Dermis microvascular lymphatic vessel endothelial cell (primary cell): ENCODE data around the gene TRAPPC13. TPM values are rescaled to one million over a fixed set of nuclear protein-coding genes. Genes with fewer than 3 reads are reported as not detected.
"Not testable (repeated sequence)": the region's sequence is repeated elsewhere in the genome, so short reads cannot be mapped to it uniquely, and the experiment has no call there.

Source experiments
- DNase-seq, 2 donors: peaks; one replicate each; pipeline versions ENCODE4 v3.0.0 to v3.0.0-alpha.2; 2010; ENCODE audit warnings: low read depth in 2 of 2
- total RNA-seq: library from RNA; depleted of rRNA; stranded (reverse); fragments of >200 nt; gene quantifications from 2 replicates; pipeline ENCODE4 v1.2.1, GENCODE V29; 2014

TRAPPC13 gene
- total RNA-seq, 1 donor from 2014 or later: 21.1 TPM

DNA sequence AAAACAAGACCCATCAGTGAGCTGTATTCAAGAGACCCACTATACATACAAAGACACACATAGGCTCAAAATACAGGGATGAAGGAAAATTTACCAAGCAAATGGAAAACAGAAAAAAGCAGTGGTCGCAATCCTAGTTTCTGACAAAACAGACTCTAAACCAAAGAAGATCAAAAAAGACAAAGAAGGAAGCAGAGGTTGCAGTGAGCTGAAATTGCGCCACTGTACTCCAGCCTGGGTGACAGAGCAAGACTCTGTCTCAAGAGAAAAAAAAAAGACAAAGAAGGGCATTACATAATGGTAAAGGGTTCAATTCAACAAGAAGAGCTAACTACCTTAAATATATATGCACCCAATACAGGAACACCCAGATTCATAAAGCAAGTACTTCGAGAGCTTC is 51.2 kb downstream of the TRAPPC13 start:
- not testable (repeated sequence) for DNase-seq

GRCh38 chr5:65682148-65682547 is 57.3 kb downstream of the TRAPPC13 start:
- no peak for DNase-seq

- DNase-seq: no peak
These were observed 68.3 kb downstream of the TRAPPC13 start for GRCh38 chr5:65693121-65693520.

DNA sequence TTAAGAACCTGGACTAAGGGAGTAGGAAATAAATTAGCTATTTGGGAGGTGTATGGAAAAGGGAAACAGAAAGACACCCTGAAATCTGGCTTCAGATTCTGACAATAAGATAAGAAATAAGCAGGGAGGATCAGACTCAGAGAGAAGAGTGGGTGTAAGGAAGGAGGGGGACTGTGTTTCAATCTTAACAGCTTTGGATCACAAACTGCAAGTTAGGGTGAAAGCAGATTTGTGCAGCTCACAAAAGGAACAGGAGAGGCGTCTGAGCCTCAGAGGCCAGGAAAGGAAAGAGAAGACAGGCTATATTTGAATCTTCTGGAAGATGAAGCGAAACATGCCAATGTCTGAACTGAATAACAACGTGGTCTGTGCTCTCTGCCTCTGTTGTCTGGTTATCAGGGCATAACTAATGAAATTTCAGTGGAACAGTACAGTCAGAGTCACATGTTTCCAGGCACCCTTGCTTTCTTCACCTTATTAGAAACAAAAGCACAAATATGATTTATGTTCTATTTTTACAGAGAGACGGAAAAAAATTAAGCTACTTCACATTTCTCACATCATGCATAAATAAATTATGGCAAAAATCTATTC is 70.4 kb downstream of the TRAPPC13 start:
- no peak for DNase-seq

DNA sequence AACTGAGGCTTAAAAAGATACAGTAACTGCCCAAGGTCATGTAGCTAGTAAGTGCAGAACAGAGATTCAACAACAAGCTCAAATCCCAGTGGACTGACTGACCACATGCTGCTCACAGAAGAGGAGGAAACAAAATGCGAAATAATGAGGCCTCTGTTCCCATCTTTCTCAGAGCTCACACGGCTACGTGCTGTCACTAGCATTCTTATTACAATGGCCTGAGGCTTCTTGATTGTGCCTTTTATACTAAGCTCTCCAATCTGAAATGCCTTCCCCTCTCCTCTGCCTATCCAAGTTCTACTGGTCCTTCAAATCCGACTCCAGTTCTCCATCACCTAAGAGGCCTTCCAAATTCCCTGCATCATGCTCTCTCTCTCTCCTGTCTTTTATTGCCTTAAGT is 71.1 kb downstream of the TRAPPC13 start:
- DNase-seq: no peak

DNA sequence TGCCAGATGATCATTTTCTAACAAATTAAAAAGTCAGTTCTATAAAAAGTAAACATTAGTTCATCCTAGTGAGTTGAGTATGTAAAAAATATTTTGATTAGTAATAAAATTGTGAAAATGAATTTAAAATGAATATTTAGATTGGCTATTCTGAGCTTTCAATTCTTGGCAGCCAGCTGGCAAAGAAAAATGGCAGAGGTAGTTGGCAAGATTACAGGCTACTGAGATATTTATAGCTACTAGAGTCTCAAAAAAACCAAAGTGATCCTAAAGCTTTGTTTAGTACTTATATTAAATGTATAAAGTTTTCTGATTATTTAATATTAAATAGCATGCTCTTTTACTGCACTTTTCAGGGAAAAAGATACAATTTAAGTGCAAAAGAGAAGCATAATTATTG is 72.1 kb downstream of the TRAPPC13 start:
- DNase-seq: no peak

DNA sequence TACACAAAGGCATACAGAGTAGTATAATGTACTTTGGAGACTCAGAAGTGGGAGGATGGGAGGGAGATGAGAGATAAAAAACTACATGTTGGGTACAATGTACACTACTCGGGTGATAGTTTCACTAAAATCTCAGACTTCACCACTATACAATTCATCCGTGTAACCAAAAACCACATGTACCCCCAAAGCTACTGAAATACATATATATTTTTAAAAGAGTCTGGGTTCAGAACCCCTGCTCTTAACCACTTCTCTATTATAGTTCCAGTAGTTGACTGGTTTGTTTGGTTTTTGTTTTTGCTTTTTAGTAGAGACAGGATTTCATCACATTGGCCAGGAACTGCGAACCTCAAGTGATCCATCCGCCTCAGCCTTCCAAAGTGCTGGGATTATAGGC is 74.5 kb downstream of the TRAPPC13 start:
- DNase-seq: no peak

- DNase-seq: no peak
These were observed 77.2 kb downstream of the TRAPPC13 start for GRCh38 chr5:65702036-65702435.

DNA sequence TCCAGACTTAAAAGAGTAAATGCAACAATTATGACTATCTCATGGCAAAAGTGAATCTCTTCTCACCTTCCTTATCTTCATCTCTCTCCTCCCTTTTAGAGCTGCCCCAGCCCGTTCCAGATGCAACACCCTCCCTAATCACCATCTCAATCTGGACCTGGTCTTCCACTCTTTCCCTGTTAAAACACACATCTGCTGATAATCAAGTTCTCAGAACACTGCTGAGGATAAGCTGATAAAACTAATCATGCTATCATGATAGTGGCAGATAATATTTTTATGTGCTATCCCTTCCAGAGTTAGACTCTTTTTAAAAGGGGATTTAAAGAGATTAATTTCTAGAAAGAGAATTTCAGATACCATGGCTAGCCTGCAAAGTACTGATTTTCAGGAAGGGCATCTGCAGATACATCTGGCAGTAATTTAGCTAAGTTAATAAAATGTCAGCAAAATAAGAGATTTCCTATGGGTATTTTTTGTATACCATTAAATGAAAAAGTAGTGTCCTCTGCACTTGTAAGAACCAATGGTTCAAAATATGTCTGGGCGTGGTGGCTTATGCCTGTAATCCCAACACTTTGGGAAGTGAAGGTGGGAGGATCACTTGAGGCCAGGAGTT is 79.9 kb downstream of the TRAPPC13 start:
- no peak for DNase-seq

GRCh38 chr5:65707663-65708062 is 82.8 kb downstream of the TRAPPC13 start:
- DNase-seq: no peak

DNA sequence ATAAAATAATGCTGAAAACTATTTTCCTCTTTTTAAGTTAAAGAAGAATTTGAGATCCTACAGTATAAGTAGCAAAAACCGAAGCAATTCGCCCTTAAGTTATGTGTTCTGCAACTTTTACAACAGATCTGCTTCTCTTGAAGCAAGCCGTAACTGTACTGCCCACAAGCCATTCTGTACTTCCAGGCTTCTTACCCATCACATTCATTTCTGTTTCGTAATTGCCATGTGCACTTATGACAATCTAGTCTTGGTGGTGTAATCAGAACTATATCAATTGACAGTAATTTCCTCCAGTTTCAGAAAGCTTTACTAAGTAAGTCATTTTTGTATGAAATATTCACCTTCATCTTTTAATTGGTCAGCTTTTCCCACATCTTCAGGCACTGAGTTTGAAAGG is 83.3 kb downstream of the TRAPPC13 start:
- DNase-seq: no peak

Other genes with a start within 250 kb of the TRAPPC13 start
- 40.7 and 46.5 TPM in 2 replicates for gene ADAMTS6, start 143.1 kb upstream of the TRAPPC13 start, total RNA-seq
- gene CENPK, start 61.9 kb upstream of the TRAPPC13 start, total RNA-seq: 6.3 and 10.4 TPM in 2 replicates
- gene PPWD1, start 61.7 kb upstream of the TRAPPC13 start, total RNA-seq: 28.3 and 30.0 TPM in 2 replicates
- gene TRIM23, start 694 bp upstream of the TRAPPC13 start, total RNA-seq: 20.7 and 23.8 TPM in 2 replicates
- gene SHLD3, start within 50 bp of the TRAPPC13 start, total RNA-seq: 2.7 TPM in 2 replicates
- 7.0 and 10.3 TPM in 2 replicates for gene SGTB, start 97.1 kb downstream of the TRAPPC13 start, total RNA-seq
- gene NLN, start 97.2 kb downstream of the TRAPPC13 start, total RNA-seq: 28.7 and 33.9 TPM in 2 replicates